ENCODE data around the gene SI.

- TF ChIP-seq, protein P1, sequence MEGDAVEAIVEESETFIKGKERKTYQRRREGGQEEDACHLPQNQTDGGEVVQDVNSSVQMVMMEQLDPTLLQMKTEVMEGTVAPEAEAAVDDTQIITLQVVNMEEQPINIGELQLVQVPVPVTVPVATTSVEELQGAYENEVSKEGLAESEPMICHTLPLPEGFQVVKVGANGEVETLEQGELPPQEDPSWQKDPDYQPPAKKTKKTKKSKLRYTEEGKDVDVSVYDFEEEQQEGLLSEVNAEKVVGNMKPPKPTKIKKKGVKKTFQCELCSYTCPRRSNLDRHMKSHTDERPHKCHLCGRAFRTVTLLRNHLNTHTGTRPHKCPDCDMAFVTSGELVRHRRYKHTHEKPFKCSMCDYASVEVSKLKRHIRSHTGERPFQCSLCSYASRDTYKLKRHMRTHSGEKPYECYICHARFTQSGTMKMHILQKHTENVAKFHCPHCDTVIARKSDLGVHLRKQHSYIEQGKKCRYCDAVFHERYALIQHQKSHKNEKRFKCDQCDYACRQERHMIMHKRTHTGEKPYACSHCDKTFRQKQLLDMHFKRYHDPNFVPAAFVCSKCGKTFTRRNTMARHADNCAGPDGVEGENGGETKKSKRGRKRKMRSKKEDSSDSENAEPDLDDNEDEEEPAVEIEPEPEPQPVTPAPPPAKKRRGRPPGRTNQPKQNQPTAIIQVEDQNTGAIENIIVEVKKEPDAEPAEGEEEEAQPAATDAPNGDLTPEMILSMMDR (IDR thresholded peaks at IDR 0.05), result no peak
- no peak for TF ChIP-seq POLR2A (IDR thresholded peaks at IDR 0.05)
Measured at GRCh38 chr3:165070682-165071081, 7.6 kb downstream of the SI start.

Data from uterus (tissue), 2 donors.